CD14-positive monocyte (primary cell): ENCODE measurements around the gene CPT1C. TPM values are rescaled to one million over a fixed set of nuclear protein-coding genes. Genes with fewer than 3 reads are reported as not detected.

Experiments used
- DNase-seq, 3 donors: peaks; one replicate each; pipeline ENCODE4 v3.0.0-alpha.2; 2011 to 2022
- H2AFZ ChIP-seq: 2 replicates; pipeline ENCODE4 v1.6.0; 2012; ENCODE audit warnings: mild to moderate bottlenecking, low read depth, low read length, inconsistent platforms; ENCODE audit not compliant: insufficient read depth, poor library complexity, severe bottlenecking
- H3K27ac ChIP-seq, 2 donors: 1 replicate in 1 of 2; 2 replicates in 1 of 2; pipeline ENCODE4 v1.5.1; 2012 to 2013; ENCODE audit warnings: low read length in 2 of 2, control low read depth in 1 of 2, inconsistent platforms in 1 of 2, low read depth in 1 of 2, mild to moderate bottlenecking in 1 of 2
- H3K27me3 ChIP-seq, 2 donors: one replicate each; pipeline versions ENCODE4 v1.6.0 to v1.6.1; 2011 to 2013; ENCODE audit warnings: low read length in 2 of 2; ENCODE audit not compliant: control insufficient read depth in 2 of 2, insufficient read depth in 2 of 2
- H3K36me3 ChIP-seq, 2 donors: replicated peaks in 1 of 2; 1 replicate in 1 of 2; 2 replicates in 1 of 2; pipeline versions ENCODE4 v1.5.1 to v1.6.1; 2012 to 2013; ENCODE audit warnings: low read length in 2 of 2, control low read depth in 1 of 2, inconsistent platforms in 1 of 2, mild to moderate bottlenecking in 1 of 2; ENCODE audit not compliant: insufficient read depth in 2 of 2, control insufficient read depth in 1 of 2
- H3K4me1 ChIP-seq, 2 donors: 1 replicate in 1 of 2; 2 replicates in 1 of 2; pipeline versions ENCODE4 v1.5.1 to v1.6.1; 2012 to 2013; ENCODE audit warnings: low read length in 2 of 2, control low read depth in 1 of 2, inconsistent platforms in 1 of 2, mild to moderate bottlenecking in 1 of 2, moderate library complexity in 1 of 2; ENCODE audit not compliant: insufficient read depth in 2 of 2, control insufficient read depth in 1 of 2
- H3K4me2 ChIP-seq: replicated peaks from 2 replicates; pipeline ENCODE3; 2012; ENCODE audit warnings: low read length, moderate library complexity, mild to moderate bottlenecking; ENCODE audit not compliant: poor library complexity, severe bottlenecking; ENCODE audit errors: extremely low read depth
- H3K4me3 ChIP-seq, 3 experiments: fragments of 200-600 bp in 1 of 3; sonication (generic) in 1 of 3; replicated peaks in 1 of 3; 1 replicate in 2 of 3; 2 replicates in 1 of 3; pipeline ENCODE4 v1.5.1; 2011 to 2013; ENCODE audit warnings: low read length in 3 of 3, mild to moderate bottlenecking in 3 of 3, control low read depth in 2 of 3, low read depth in 2 of 3, inconsistent platforms in 1 of 3, moderate library complexity in 1 of 3
- H3K79me2 ChIP-seq: 2 replicates; pipeline ENCODE4 v1.6.0; 2012; ENCODE audit warnings: mild to moderate bottlenecking, control low read depth, inconsistent platforms, low read length, moderate library complexity; ENCODE audit not compliant: insufficient read depth
- H3K9ac ChIP-seq: 2 replicates; pipeline ENCODE4 v1.6.0; 2017; ENCODE audit warnings: low read length, mild to moderate bottlenecking; ENCODE audit not compliant: insufficient read depth, poor library complexity, severe bottlenecking
- H3K9me3 ChIP-seq, 2 donors: replicated peaks in 1 of 2; 1 replicate in 1 of 2; 2 replicates in 1 of 2; pipeline versions ENCODE4 v1.5.1 to v1.6.1; 2012 to 2013; ENCODE audit warnings: low read length in 2 of 2, control low read depth in 1 of 2; ENCODE audit not compliant: control insufficient read depth in 1 of 2, insufficient read depth in 1 of 2
- H4K20me1 ChIP-seq: 2 replicates; pipeline ENCODE4 v1.6.0; 2012; ENCODE audit warnings: mild to moderate bottlenecking, low read length, control low read depth, moderate library complexity; ENCODE audit not compliant: insufficient read depth
- H3K27ac Mint-ChIP-seq, 7 donors: one replicate each; pipeline ENCODE4 v1.8.0; 2020; ENCODE audit warnings: mild to moderate bottlenecking in 7 of 7, mixed read lengths in 7 of 7, moderate library complexity in 6 of 7, inconsistent platforms in 2 of 7
- H3K27me3 Mint-ChIP-seq, 3 donors: one replicate each; pipeline ENCODE4 v1.8.0; 2021 to 2022; ENCODE audit warnings: low read depth in 3 of 3, mild to moderate bottlenecking in 3 of 3, mixed read lengths in 3 of 3, moderate library complexity in 3 of 3, inconsistent platforms in 1 of 3
- H3K36me3 Mint-ChIP-seq, 2 donors: one replicate each; pipeline ENCODE4 v1.8.0; 2020; ENCODE audit warnings: mixed read lengths in 2 of 2, inconsistent platforms in 1 of 2, mild to moderate bottlenecking in 1 of 2
- H3K4me1 Mint-ChIP-seq: one replicate; pipeline ENCODE4 v1.8.0; 2020; ENCODE audit warnings: mild to moderate bottlenecking, mixed read lengths
- H3K4me3 Mint-ChIP-seq, 2 donors: one replicate each; pipeline ENCODE4 v1.8.0; 2020; ENCODE audit warnings: mild to moderate bottlenecking in 2 of 2, mixed read lengths in 2 of 2, moderate library complexity in 1 of 2
- H3K9me3 Mint-ChIP-seq, 7 donors: one replicate each; pipeline ENCODE4 v1.8.0; 2020 to 2022; ENCODE audit warnings: mixed read lengths in 7 of 7, mild to moderate bottlenecking in 6 of 7, moderate library complexity in 6 of 7, inconsistent platforms in 2 of 7
- CTCF ChIP-seq: fragments of 200-600 bp; IDR thresholded peaks from one replicate; pipeline ENCODE4 v1.8.0; 2022; ENCODE audit warnings: antibody characterized with exemption, mild to moderate bottlenecking
- WGBS: methylation state at CpG from one replicate; pipeline ENCODE4 v1.1.5; 2013; ENCODE audit warnings: missing lambda C conversion rate; ENCODE audit not compliant: insufficient coverage; 5-methylcytosine and 5-hydroxymethylcytosine counted together
- intact Hi-C, 2 donors: fragments of 100-400 bp; cut with micrococcal nuclease; formaldehyde crosslinking; loops; one replicate each; pipeline versions ENCODE4 v1.15.0 to v1.15.1; 2023
- polyA plus RNA-seq, 3 donors: library from polyadenylated mRNA; depleted of rRNA in 1 of 3; unstranded in 2 of 3; stranded (reverse) in 1 of 3; fragments of 300-500 nt in 2 of 3; fragments of >200 nt in 1 of 3; fragmentation: Illumina TruSeq in 2 of 3; gene quantifications; 1 replicate in 2 of 3; 2 replicates in 1 of 3; pipeline ENCODE4 v1.2.3, GENCODE V29; 2012 to 2021

The CPT1C gene
- polyA plus RNA-seq, 3 donors: not detected

DNA sequence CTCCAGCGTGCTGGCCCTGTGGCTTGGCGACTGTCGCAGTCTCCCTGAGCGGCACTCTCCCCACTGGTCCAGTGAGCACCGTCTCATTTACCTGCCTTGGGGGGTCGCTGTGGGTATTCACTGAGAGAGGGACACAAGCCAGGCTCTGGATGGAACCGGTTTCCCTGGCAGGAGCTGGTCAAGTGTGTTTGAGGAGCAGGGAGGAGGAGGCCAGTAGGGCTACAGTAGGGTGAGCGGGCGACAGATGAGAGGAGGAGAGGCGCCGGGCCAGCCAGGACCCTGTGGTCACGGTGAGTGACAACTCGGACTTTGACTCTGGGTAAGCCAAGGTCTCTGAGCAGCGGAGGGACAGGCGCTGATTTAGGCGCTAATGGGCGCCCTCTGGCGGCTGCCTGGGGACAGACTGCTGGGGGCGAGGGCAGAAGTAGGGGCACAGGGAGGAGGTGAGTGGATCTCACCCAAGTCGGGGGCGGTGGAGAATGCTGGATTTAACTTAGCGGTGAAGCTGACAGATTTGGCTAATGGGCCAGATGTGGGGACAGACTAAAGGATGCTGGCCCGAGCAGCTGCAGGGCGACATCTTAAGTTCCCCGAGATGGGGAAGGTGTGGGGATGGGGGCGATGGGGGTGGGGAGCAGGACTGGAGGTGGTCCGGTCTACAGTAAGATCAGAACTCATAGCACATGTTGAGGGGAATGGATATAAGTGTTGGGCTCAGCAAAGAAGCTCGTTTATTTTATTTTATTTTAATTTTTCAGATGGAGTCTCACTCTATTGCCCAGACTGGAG is 18.6 kb upstream of the CPT1C start:
- peaks cover 14% of the 10 kb centered on the region for H3K4me1 Mint-ChIP-seq
- 36% methylated on average over 27 of the region's 28 CpGs for WGBS
- peaks cover 5% of the 10 kb centered on the region for H3K79me2 ChIP-seq
- H3K4me3 Mint-ChIP-seq: peak overlapping the region; percentile 31 to 68
- H3K4me3 ChIP-seq: no peak overlapping the region
- H3K27me3 ChIP-seq: no peaks in the 10 kb centered on the region
- no peaks in the 10 kb centered on the region for H4K20me1 ChIP-seq
- intact Hi-C loops: loop anchor here in 1 of 2 donors (10.0 kb wide), 1 partner anchor 178 kb away; the partner anchor contains the start of gene RPS11
- peak; percentile 92 for TF ChIP-seq CTCF
- H3K9ac ChIP-seq: no peak overlapping the region
- peaks cover 0 to 1% (median 0%) of the 10 kb centered on the region in 3 donors for H3K27me3 Mint-ChIP-seq
- H3K4me2 ChIP-seq: no peak overlapping the region
- H3K27ac ChIP-seq: no peak overlapping the region
- peak in 2 of 3 donors; percentile 75 to 77 for DNase-seq
- peaks cover 0 to 1% (median 0%) of the 10 kb centered on the region in 7 donors for H3K9me3 Mint-ChIP-seq
- peak overlapping the region; percentile 46 for H2AFZ ChIP-seq
- H3K36me3 ChIP-seq: peaks cover 0 to 8% of the 10 kb centered on the region in 2 donors
- H3K4me1 ChIP-seq: peaks cover 9 to 10% of the 10 kb centered on the region in 2 donors
- H3K9me3 ChIP-seq: no peaks in the 10 kb centered on the region
- H3K27ac Mint-ChIP-seq: peak overlapping the region in 2 of 7 donors; percentile 31 to 75
- peaks cover 9 to 16% of the 10 kb centered on the region in 2 donors for H3K36me3 Mint-ChIP-seq

- H3K4me3 ChIP-seq: peak overlapping the region; percentile 49 to 79 (median 53)
- H3K4me3 Mint-ChIP-seq: peak overlapping the region; percentile 83 to 94
- peaks cover 0 to 8% of the 10 kb centered on the region in 2 donors for H3K36me3 ChIP-seq
- peaks cover 0 to 5% (median 0%) of the 10 kb centered on the region in 3 donors for H3K27me3 Mint-ChIP-seq
- H3K9me3 Mint-ChIP-seq: peaks cover 0 to 2% (median 0%) of the 10 kb centered on the region in 7 donors
- H3K4me1 ChIP-seq: peaks cover 29 to 38% of the 10 kb centered on the region in 2 donors
- no peak for TF ChIP-seq CTCF
- peak overlapping the region; percentile 91 to 98 for H3K27ac ChIP-seq
- H2AFZ ChIP-seq: peak overlapping the region; percentile 66
- H3K4me2 ChIP-seq: peak overlapping the region; percentile 100
- H3K27me3 ChIP-seq: no peaks in the 10 kb centered on the region
- H3K27ac Mint-ChIP-seq: peak overlapping the region; percentile 98 to 100 (median 100)
- DNase-seq: peak; percentile 89 to 94 (median 90)
- no peaks in the 10 kb centered on the region for H3K9me3 ChIP-seq
- intact Hi-C loops: loop anchor here (2.0 to 10.0 kb wide), 7 partner anchors 33 to 204 kb away; partner anchors contain the start of genes PRR12 (in 2 of the 2), RPS11 (in 2 of the 2), SCAF1 (in 2 of the 2) and AKT1S1 (in 1 of the 2)
- peaks cover 25% of the 10 kb centered on the region for H4K20me1 ChIP-seq
- peaks cover 25% of the 10 kb centered on the region for H3K4me1 Mint-ChIP-seq
- peaks cover 5 to 7% of the 10 kb centered on the region in 2 donors for H3K36me3 Mint-ChIP-seq
- under 1% methylated on average over 11 of the region's 27 CpGs for WGBS
- H3K79me2 ChIP-seq: peaks cover 37% of the 10 kb centered on the region
- H3K9ac ChIP-seq: peak overlapping the region; percentile 77
These were observed 14.7 kb upstream of the CPT1C start for GRCh38 chr19:49676136-49676783.
